Bone marrow (tissue), 2 donors: ENCODE measurements around the gene KRT13.
"Not testable (repeated sequence)": the region's sequence is repeated elsewhere in the genome, so short reads cannot be mapped to it uniquely, and the experiment has no call there.

ENCODE experiments used
- DNase-seq, 2 donors: peaks; one replicate each; lab custom pipeline; 2025; lab: John Stamatoyannopoulos, UW

KRT13 gene

GRCh38 chr17:41505007-41505808, at the start of gene KRT13:
KRT13 (minus strand) TSS chr17:41505612; CDS start chr17:41505550, 62 bp downstream.
- no peak for DNase-seq

- DNase-seq, result no peak
Measured at GRCh38 chr17:41553987-41554680, 48.7 kb upstream of the KRT13 start.

DNA sequence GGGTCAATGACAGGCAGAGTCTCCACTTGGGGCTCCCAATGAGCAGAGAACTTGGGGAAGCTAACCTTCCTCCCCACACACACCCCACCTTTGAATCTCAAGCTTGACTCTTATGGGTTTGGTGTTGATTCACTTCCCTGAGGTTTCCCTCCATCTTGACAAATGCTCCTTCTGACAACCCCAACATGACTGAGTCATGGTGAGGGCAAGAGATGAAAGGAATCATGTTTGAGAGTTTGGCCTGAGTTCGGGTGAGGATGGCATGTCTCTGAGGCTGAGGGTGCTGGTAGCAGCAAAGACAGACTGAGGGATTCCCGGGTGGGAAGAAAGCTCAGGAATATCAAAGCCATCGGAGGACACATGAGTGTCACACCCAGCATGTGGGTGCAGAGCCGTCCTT, 47.8 kb upstream of the KRT13 start:
- no peak for DNase-seq

DNA sequence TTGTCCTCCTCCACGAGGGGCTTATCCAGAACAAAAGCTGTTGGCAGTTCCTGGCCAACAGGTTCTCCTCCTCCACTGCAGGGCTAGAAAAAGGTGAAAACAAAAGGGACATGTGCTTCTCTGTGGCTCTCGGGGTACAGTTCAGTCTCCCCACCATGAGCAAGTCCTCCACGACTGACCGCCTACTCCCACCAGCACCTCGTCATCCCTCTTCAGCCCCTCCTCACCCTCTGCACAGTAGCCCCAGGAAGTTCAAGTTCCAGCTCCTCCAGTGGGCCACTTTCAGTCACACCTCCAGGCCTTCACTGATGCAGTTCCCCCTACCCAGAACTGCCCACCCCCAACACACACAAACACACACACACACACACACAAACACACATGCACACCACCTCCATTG, 47.0 kb upstream of the KRT13 start:
- no peak for DNase-seq

DNA sequence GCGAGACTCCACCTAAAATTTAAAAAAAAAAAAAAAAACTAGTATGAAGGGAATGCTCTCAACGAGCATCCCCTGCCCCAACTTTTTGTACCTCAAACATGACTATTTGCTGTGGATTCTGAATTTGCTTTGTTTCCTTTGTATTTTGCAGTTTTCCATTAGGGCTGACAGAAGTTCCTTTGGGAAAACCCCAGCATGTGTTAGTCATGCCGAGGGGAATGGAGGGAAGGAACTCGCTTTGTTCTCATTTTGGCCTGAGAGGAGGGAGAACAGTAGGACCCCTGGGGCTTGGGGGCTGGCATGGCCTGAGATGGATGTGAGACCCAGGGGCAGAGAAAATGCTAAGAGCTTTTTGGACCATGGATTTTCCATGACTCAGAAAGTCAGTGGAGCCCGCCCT, 46.0 kb upstream of the KRT13 start:
- DNase-seq, result no peak

DNA sequence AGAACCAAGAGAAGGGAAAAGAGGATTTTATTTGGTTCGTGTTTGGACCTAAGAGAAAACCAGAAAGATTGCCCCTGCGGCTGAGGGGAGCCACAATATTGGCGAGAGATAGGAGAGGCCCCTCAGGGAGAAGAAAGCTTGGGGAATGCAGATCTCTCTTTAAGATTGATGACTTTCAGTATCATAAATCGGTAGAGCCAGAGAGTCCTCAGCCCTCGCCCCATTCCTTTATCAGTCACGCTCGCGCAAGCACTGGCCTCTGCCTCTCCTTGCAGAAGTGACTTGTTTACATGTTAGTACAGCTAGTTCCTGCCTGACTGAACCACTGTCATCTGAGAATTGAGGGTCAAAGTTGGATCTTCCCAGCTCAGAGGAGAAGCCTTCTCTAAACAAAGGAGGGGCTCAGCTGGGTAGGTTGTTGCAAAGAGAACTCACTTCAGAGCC, 44.2 kb upstream of the KRT13 start:
- DNase-seq, result no peak

DNA sequence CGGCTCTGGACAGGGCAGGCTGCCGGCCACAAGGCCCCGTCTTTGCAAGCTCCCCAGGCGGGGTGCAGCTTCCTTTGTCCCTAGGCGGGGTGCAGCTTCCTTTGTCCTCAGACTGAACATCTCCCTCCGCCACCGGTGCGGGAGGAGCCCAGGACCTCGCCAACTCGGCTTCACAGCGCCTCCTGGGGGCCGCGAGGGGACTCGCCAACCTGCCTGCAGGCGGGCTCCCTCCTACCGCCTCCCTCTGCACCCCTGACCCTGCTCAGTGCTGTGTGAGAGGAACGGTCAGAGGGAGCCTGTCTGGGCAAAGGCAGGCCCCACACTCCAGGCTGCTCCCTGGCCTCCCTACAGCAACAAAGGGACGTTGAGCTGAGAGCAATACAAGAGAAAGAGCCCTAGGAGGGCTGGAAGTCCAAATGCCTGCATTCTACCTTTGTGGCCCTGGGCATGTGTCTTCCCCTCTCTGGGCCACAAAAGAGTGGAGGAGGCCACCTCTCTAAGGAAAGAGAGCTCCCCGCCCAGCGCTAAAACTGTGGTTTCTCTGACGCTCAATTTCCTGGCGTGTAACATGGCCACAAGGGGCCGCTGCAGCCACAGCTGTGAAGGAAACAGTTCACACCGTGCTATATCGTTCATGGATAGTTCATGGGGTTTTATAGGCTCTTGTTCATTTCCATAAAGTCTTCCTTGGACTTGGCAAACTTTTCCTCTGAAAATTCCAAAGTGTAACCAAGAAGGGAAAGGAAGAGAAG, 43.6 kb upstream of the KRT13 start:
- DNase-seq, result peak; percentile 45 to 56

GRCh38 chr17:41547921-41548843, 42.8 kb upstream of the KRT13 start:
- DNase-seq, result peak; percentile 43 to 88

DNA sequence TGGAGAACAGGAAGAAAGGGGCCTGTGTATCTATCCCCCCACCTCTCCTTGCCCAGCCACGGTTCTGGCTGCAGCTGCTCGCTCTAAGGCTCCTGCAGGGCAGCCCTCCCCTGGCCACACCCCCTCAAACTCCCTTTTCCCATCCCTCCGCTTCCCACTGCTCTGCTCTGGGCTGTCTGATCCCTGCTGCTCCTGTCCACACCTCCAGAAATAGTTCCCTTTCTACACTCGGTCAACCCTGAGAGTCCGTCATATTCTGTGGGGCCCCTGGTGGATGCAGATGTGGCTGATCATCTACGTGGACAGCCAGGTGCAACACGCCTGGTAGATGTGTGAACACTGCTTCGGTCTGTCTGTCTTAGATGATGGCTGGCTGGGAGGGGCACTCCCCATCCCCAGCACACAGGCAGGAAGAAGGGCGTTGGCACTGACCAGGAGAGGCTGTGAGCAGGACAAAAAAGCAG, 42.0 kb upstream of the KRT13 start:
- DNase-seq, result no peak

DNA sequence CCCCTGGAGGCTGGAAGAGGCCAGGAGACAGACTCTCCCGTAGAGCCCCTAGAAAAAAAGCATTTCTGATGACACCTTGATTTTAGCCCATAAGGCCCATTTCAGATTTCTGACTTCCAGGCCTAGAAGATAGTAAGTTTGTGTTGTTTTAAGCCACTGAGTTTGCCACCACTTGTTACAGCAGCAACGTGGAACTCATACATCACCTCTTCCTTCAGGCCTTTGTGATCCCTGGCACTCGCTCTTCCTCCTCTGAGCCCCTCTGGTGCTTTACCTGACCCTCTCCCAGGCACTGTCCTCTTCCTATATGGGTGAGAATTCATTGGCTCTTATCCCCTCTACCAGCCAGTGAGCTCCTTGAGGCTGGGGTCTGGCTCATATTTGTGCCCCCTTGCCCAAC, 41.4 kb upstream of the KRT13 start:
- DNase-seq, result no peak

DNA sequence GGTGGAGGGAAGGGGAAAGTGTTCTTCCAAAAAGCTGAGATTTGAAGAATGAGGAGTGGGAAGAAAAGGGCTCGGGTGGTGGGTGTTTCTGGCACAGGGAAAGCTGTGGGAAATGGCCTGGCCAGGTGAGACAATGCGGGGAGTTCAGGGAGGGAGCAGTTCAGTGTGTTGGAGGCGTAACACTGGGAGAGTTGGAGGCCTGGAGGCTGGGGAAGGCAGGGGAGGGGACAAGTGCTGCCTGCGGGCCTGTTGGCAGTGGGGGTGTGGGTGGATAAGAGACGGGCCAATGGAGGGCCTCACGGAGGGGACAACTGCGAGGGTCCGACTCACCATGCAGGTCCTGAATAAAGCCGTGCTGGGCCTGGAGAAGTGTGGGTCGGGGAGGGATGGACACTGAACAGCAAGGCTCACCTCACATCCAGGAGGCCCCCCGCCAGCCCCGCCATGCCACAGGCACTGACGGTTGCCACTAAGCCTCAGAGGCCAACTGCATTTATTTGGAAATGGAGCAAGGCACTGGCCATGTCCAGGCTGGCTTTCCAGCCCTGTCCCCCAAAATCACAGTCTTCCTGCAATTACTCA, 40.5 kb upstream of the KRT13 start:
- DNase-seq, result no peak

- no peak for DNase-seq
Measured at GRCh38 chr17:41544935-41545334, 39.5 kb upstream of the KRT13 start.

GRCh38 chr17:41544491-41544892, 39.1 kb upstream of the KRT13 start:
- DNase-seq, result no peak

DNA sequence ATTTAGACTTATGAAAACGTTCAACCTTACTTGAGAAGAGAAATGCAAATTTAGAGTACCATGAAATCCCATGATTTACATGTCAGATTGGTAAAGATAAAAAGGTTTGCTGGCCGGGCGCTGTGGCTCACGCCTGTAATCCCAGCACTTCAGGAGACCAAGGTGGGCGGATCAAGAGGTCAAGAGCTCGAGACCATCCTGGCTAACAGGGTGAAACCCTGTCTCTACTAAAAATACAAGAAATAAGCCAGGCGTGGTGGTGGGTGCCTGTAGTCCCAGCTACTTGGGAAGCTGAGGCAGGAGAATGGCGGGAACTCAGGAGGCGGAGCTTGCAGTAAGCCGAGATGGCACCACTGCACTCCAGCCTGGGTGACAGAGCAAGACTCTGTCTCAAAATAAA, 37.4 kb upstream of the KRT13 start:
- DNase-seq, result not testable (repeated sequence)

GRCh38 chr17:41542357-41542756, 36.9 kb upstream of the KRT13 start:
- no peak for DNase-seq

- DNase-seq, result no peak
Measured at GRCh38 chr17:41540921-41541625, 35.7 kb upstream of the KRT13 start.

GRCh38 chr17:41539979-41540701, 34.7 kb upstream of the KRT13 start:
- no peak for DNase-seq

DNA sequence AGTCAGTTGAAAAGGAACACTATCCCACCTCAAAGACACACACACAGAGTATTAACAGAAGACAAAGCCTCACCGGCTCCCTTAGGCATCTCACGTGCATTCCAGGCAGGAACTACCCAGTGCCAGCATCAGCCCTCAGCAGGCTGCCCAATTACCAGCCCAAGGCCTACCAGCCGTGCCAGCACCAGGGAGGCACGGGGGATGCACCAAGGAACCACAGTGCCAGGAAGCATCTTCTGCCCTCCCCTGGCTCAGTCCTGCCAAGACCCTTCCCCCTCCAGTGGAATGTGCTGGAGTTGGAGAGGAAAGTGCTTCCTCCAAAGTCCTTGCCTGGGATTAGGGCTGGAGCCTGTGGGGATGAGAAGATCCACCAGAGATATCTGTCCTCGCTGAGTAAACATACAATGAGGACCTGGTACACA, 33.7 kb upstream of the KRT13 start:
- no peak for DNase-seq

DNA sequence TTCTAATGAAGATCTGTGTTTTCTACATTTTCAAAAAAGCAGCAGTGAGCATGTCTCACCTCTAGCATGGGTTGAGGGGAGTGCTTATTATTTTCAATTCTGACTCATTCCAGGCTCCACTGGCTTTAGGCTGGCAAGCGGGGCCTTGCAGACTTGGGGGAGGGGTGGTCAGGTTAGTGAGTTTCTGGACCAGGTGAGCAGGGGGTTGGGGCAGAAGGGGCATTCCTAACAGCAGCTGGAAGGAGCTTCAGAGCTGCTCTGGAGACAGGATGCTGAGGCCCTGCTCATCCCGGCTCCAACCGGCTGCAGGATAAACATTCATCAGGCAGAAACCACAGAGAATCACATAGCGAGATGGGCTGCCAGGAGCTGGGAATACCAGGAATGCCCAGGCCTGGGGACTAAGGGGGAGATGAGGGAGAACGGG, 33.2 kb upstream of the KRT13 start:
- no peak for DNase-seq

DNA sequence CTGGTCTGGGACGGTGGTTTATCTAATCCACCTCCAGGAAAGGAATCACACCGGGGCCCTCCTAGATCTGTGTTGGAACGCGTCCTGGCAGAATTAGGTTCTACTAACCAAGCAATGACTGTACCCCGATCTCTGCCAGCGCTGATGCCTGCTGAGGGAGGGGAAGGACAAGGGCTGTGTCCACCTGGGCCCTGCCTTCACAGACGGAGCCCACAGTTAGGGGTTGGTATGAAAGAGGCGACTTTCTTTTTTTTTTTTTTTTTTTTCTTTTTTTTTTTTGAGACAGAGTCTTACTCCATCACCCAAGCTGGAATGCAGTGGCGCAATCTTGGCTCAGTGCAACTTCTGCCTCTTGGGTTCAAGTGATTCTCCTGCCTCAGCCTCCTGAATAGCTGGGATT, 32.6 kb upstream of the KRT13 start:
- no peak for DNase-seq
